ENCODE measurements around the gene CDKAL1.

Gene CDKAL1

GRCh38 chr6:20997143-20997769 lies 463.0 kb downstream of the CDKAL1 start:
- no peak for DNase-seq

GRCh38 chr6:20997770-20998147 lies 463.5 kb downstream of the CDKAL1 start:
- DNase-seq: no peak

- DNase-seq: no peak
These were observed 464.6 kb downstream of the CDKAL1 start for GRCh38 chr6:20998748-20999448.

- no peak for DNase-seq
These were observed 466.1 kb downstream of the CDKAL1 start for GRCh38 chr6:21000331-21000801.

- no peak for DNase-seq
These were observed 467.5 kb downstream of the CDKAL1 start for GRCh38 chr6:21001736-21002135.

GRCh38 chr6:21003780-21004541 lies 469.7 kb downstream of the CDKAL1 start:
- no peak for DNase-seq

GRCh38 chr6:21005816-21006570 lies 471.7 kb downstream of the CDKAL1 start:
- DNase-seq: no peak

GRCh38 chr6:21019614-21020013 lies 485.4 kb downstream of the CDKAL1 start:
- no peak for DNase-seq

GRCh38 chr6:21022343-21023107 lies 488.3 kb downstream of the CDKAL1 start:
- DNase-seq: no peak

- DNase-seq: no peak
These were observed 489.0 kb downstream of the CDKAL1 start for GRCh38 chr6:21023210-21023609.

- no peak for DNase-seq
These were observed 490.4 kb downstream of the CDKAL1 start for GRCh38 chr6:21024616-21025015.

GRCh38 chr6:21026576-21027273 lies 492.5 kb downstream of the CDKAL1 start:
- DNase-seq: no peak

GRCh38 chr6:21027507-21027906 lies 493.2 kb downstream of the CDKAL1 start:
- no peak for DNase-seq

- DNase-seq: no peak
These were observed 496.9 kb downstream of the CDKAL1 start for GRCh38 chr6:21031182-21031581.

GRCh38 chr6:21033084-21033483 lies 498.8 kb downstream of the CDKAL1 start:
- DNase-seq: no peak

GRCh38 chr6:21033575-21034026 lies 499.3 kb downstream of the CDKAL1 start:
- DNase-seq: no peak

GRCh38 chr6:21034345-21034744 lies 500.1 kb downstream of the CDKAL1 start:
- no peak for DNase-seq

GRCh38 chr6:21037453-21037852 lies 503.2 kb downstream of the CDKAL1 start:
- no peak for DNase-seq

GRCh38 chr6:21039926-21040325 lies 505.7 kb downstream of the CDKAL1 start:
- DNase-seq: no peak

- DNase-seq: no peak
These were observed 511.0 kb downstream of the CDKAL1 start for GRCh38 chr6:21045135-21045700.

- no peak for DNase-seq
These were observed 512.0 kb downstream of the CDKAL1 start for GRCh38 chr6:21046276-21046675.

Data from bone marrow (tissue), 2 donors.